K562 (cell line): ENCODE results near the gene R3HDM2. TPM values are rescaled to one million over a fixed set of nuclear protein-coding genes. Genes with fewer than 3 reads are reported as not detected.

Experiments
- ARHGAP35 ChIP-seq: fragments of 450-650 bp; IDR thresholded peaks from 2 replicates; pipeline ENCODE4 v1.6.1; 2018; ENCODE audit not compliant: partially characterized antibody
- CBFA2T2 ChIP-seq: fragments of 450-650 bp; conservative IDR thresholded peaks from 2 replicates; pipeline ENCODE4 v1.6.1; 2017; ENCODE audit warnings: mild to moderate bottlenecking
- DPF2 ChIP-seq: fragments of 450-650 bp; IDR thresholded peaks from 2 replicates; pipeline ENCODE4 v1.6.1; 2016
- ELF1 ChIP-seq: fragments of 200-800 bp; sonication (Bioruptor generic); IDR thresholded peaks from 2 replicates; pipeline ENCODE4 v1.6.1; 2016; ENCODE audit warnings: missing genetic modification characterization, missing compliant biosample characterization
- FOSL1 ChIP-seq: fragments of 200-800 bp; sonication (Bioruptor generic); conservative IDR thresholded peaks from 2 replicates; pipeline ENCODE4 v1.6.1; 2016; ENCODE audit warnings: missing genetic modification characterization, missing compliant biosample characterization
- POLR2AphosphoS5 ChIP-seq: IDR thresholded peaks from 2 replicates; pipeline ENCODE4 v1.6.1; 2011; ENCODE audit warnings: mild to moderate bottlenecking, low read depth, low read length, moderate library complexity; ENCODE audit not compliant: control insufficient read depth, insufficient read depth
- TARDBP ChIP-seq: fragments of 450-650 bp; IDR thresholded peaks from 2 replicates; pipeline ENCODE4 v1.6.1; 2016
- polyA plus RNA-seq, 8 experiments: library from polyadenylated mRNA; depleted of rRNA in 4 of 8; stranded (reverse) in 5 of 8; unstranded in 3 of 8; fragments of >200 nt; fragmentation: Nextera tagmentation in 2 of 8; fragmentation: Illumina TruSeq in 1 of 8; extraction: Ambion mirVana in 2 of 8; extraction: Trizol in 1 of 8; gene quantifications; 2 replicates each; pipeline versions ENCODE4 v1.2.1 to v1.2.3, GENCODE V29; 2011 to 2014; ENCODE audit warnings: inconsistent platforms in 1 of 8, missing spikeins in 1 of 8
- total RNA-seq, 7 experiments: library from RNA; depleted of rRNA in 6 of 7; stranded (reverse); fragments of >200 nt in 6 of 7; fragmentation: Illumina TruSeq in 2 of 7; extraction: Trizol in 2 of 7; gene quantifications; 2 replicates each; pipeline versions ENCODE4 v1.2.1 to v1.2.3, GENCODE V29; 2011 to 2021; ENCODE audit warnings: low replicate concordance in 1 of 7
- TF ChIP-seq, protein P1 (sequence below), 2 experiments: IDR thresholded peaks; 2 replicates each; pipeline ENCODE4 v1.6.1; 2012; ENCODE audit warnings: improper control_type of control experiment in 2 of 2, low read depth in 2 of 2, low read length in 2 of 2, borderline replicate concordance in 1 of 2
- TF ChIP-seq, protein P2 (sequence below): fragments of 200-600 bp; sonication (generic); IDR thresholded peaks from one replicate; pipeline ENCODE4 v1.6.1; 2012; ENCODE audit warnings: mild to moderate bottlenecking, low read depth, low read length, inconsistent platforms
- TF ChIP-seq, protein P3 (sequence below): fragments of 250-450 bp; sonication (Bioruptor Pico); IDR thresholded peaks from 2 replicates; pipeline ENCODE4 v1.9.0; 2021; ENCODE audit warnings: mild to moderate bottlenecking
- TF ChIP-seq, protein P4 (sequence below): fragments of 450-650 bp; IDR thresholded peaks from 2 replicates; pipeline ENCODE4 v1.6.1; 2016; ENCODE audit warnings: missing biosample characterization, missing genetic modification characterization

Gene R3HDM2
- total and polyA plus RNA-seq, 9 of the 15 experiments (the other 6 are each of a cell fraction or from before 2014, with no cell fraction given), result 3.3 to 18.8 (median 9.0) TPM

DNA sequence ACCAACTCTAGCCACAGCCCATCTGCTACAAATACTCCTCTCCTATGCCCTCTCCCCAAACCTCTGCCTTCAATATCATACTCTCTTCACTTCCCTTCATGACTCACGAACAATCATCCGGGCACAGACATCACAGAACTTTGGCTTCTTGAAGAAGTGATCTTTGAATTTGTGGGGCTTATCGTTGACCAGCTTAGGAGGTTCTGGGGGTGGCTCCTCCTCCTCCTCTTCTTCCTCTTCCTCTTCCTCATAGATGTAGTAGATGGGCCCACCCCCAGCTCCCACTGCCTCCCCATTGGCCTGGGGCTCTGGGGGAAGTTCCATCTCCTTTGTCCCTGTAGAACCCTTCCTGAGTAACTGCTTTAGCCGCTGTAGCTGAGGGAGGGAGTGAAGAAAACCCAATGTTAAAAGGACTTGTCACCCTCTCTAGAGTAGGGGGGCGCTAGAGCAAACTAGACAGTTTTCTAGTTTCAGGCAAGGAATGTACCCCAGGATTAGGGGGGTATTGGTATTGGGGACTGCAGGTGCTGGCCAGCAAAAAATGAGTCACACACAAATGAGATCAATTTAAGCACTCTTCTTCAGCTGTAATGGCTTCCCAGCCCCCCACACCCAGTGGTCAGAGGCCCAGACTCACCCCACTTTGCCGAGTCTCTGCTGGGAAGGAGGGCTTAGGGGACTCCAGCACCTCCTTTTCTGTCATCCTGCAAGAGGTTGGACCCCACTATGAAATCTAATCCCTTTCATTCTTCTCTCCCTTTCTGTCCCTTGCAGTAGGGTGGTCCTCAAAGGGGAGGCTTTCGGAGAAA lies 181.7 kb downstream of the R3HDM2 start (continued):
- TF ChIP-seq, protein P1, sequence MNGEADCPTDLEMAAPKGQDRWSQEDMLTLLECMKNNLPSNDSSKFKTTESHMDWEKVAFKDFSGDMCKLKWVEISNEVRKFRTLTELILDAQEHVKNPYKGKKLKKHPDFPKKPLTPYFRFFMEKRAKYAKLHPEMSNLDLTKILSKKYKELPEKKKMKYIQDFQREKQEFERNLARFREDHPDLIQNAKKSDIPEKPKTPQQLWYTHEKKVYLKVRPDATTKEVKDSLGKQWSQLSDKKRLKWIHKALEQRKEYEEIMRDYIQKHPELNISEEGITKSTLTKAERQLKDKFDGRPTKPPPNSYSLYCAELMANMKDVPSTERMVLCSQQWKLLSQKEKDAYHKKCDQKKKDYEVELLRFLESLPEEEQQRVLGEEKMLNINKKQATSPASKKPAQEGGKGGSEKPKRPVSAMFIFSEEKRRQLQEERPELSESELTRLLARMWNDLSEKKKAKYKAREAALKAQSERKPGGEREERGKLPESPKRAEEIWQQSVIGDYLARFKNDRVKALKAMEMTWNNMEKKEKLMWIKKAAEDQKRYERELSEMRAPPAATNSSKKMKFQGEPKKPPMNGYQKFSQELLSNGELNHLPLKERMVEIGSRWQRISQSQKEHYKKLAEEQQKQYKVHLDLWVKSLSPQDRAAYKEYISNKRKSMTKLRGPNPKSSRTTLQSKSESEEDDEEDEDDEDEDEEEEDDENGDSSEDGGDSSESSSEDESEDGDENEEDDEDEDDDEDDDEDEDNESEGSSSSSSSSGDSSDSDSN (IDR thresholded peaks at IDR 0.05; ENCODE audit: borderline replicate concordance in 1 of 2, low read depth in 2 of 2, low read length in 2 of 2), result 0 out of 4 replicates have a peak, but pooled peaks of 1 of the 2 experiments have one; percentile 29
- TF ChIP-seq FOSL1 (tag) (no peak), ELF1 (peak; percentile 47; the same call in 1 of the 2 replicates), ARHGAP35 (no peak), CBFA2T2 (peak; percentile 58), TARDBP (no peak), DPF2 (peak; percentile 64), POLR2AphosphoS5 (0 out of 2 replicates have a peak, but pooled peaks have one; percentile 34)
- TF ChIP-seq, protein P2, sequence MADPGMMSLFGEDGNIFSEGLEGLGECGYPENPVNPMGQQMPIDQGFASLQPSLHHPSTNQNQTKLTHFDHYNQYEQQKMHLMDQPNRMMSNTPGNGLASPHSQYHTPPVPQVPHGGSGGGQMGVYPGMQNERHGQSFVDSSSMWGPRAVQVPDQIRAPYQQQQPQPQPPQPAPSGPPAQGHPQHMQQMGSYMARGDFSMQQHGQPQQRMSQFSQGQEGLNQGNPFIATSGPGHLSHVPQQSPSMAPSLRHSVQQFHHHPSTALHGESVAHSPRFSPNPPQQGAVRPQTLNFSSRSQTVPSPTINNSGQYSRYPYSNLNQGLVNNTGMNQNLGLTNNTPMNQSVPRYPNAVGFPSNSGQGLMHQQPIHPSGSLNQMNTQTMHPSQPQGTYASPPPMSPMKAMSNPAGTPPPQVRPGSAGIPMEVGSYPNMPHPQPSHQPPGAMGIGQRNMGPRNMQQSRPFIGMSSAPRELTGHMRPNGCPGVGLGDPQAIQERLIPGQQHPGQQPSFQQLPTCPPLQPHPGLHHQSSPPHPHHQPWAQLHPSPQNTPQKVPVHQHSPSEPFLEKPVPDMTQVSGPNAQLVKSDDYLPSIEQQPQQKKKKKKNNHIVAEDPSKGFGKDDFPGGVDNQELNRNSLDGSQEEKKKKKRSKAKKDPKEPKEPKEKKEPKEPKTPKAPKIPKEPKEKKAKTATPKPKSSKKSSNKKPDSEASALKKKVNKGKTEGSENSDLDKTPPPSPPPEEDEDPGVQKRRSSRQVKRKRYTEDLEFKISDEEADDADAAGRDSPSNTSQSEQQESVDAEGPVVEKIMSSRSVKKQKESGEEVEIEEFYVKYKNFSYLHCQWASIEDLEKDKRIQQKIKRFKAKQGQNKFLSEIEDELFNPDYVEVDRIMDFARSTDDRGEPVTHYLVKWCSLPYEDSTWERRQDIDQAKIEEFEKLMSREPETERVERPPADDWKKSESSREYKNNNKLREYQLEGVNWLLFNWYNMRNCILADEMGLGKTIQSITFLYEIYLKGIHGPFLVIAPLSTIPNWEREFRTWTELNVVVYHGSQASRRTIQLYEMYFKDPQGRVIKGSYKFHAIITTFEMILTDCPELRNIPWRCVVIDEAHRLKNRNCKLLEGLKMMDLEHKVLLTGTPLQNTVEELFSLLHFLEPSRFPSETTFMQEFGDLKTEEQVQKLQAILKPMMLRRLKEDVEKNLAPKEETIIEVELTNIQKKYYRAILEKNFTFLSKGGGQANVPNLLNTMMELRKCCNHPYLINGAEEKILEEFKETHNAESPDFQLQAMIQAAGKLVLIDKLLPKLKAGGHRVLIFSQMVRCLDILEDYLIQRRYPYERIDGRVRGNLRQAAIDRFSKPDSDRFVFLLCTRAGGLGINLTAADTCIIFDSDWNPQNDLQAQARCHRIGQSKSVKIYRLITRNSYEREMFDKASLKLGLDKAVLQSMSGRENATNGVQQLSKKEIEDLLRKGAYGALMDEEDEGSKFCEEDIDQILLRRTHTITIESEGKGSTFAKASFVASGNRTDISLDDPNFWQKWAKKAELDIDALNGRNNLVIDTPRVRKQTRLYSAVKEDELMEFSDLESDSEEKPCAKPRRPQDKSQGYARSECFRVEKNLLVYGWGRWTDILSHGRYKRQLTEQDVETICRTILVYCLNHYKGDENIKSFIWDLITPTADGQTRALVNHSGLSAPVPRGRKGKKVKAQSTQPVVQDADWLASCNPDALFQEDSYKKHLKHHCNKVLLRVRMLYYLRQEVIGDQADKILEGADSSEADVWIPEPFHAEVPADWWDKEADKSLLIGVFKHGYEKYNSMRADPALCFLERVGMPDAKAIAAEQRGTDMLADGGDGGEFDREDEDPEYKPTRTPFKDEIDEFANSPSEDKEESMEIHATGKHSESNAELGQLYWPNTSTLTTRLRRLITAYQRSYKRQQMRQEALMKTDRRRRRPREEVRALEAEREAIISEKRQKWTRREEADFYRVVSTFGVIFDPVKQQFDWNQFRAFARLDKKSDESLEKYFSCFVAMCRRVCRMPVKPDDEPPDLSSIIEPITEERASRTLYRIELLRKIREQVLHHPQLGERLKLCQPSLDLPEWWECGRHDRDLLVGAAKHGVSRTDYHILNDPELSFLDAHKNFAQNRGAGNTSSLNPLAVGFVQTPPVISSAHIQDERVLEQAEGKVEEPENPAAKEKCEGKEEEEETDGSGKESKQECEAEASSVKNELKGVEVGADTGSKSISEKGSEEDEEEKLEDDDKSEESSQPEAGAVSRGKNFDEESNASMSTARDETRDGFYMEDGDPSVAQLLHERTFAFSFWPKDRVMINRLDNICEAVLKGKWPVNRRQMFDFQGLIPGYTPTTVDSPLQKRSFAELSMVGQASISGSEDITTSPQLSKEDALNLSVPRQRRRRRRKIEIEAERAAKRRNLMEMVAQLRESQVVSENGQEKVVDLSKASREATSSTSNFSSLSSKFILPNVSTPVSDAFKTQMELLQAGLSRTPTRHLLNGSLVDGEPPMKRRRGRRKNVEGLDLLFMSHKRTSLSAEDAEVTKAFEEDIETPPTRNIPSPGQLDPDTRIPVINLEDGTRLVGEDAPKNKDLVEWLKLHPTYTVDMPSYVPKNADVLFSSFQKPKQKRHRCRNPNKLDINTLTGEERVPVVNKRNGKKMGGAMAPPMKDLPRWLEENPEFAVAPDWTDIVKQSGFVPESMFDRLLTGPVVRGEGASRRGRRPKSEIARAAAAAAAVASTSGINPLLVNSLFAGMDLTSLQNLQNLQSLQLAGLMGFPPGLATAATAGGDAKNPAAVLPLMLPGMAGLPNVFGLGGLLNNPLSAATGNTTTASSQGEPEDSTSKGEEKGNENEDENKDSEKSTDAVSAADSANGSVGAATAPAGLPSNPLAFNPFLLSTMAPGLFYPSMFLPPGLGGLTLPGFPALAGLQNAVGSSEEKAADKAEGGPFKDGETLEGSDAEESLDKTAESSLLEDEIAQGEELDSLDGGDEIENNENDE, result no peak
- TF ChIP-seq, protein P3, sequence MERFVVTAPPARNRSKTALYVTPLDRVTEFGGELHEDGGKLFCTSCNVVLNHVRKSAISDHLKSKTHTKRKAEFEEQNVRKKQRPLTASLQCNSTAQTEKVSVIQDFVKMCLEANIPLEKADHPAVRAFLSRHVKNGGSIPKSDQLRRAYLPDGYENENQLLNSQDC (CRISPR knock-in tag), result no peak
- TF ChIP-seq, protein P4, sequence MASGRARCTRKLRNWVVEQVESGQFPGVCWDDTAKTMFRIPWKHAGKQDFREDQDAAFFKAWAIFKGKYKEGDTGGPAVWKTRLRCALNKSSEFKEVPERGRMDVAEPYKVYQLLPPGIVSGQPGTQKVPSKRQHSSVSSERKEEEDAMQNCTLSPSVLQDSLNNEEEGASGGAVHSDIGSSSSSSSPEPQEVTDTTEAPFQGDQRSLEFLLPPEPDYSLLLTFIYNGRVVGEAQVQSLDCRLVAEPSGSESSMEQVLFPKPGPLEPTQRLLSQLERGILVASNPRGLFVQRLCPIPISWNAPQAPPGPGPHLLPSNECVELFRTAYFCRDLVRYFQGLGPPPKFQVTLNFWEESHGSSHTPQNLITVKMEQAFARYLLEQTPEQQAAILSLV (tag), result no peak
